ENCODE measurements around the gene CPA3. TPM values are rescaled to one million over a fixed set of nuclear protein-coding genes. Genes with fewer than 3 reads are reported as not detected.

The CPA3 gene
- polyA plus RNA-seq, 6 donors from 2014 or later: 0.28 to 0.31 TPM; not detected in 4

GRCh38 chr3:148940983-148941382, 75.9 kb downstream of the CPA3 start:
- ATAC-seq (ENCODE audit: low read depth in 2 of 2): no peak
- Mint-ChIP-seq H3K4me1 (no peaks in the 10 kb centered on the region), H3K4me3 (no peak overlapping the region), H3K27ac (no peak overlapping the region), H3K27me3 (peaks cover 24 to 43% (median 38%) of the 10 kb centered on the region in 3 donors), H3K36me3 (no peaks in the 10 kb centered on the region), H3K9me3 (no peaks in the 10 kb centered on the region)
- DNase-seq: no peak

- no peak overlapping the region for H3K4me3 Mint-ChIP-seq
- DNase-seq (peak; percentile 15), ATAC-seq (ENCODE audit: low read depth in 2 of 2) (peak; percentile 61 to 72)
- H3K4me1 Mint-ChIP-seq: no peaks in the 10 kb centered on the region
- peak overlapping the region in 1 of 6 donors; percentile 13 for H3K27ac Mint-ChIP-seq
- H3K9me3 Mint-ChIP-seq: no peaks in the 10 kb centered on the region
- no peaks in the 10 kb centered on the region for H3K36me3 Mint-ChIP-seq
- H3K27me3 Mint-ChIP-seq: peaks cover 7 to 23% (median 22%) of the 10 kb centered on the region in 3 donors
Observed at GRCh38 chr3:148943506-148944205, 78.6 kb downstream of the CPA3 start.

- Mint-ChIP-seq H3K36me3 (no peaks in the 10 kb centered on the region), H3K4me3 (no peak overlapping the region), H3K4me1 (no peaks in the 10 kb centered on the region), H3K27ac (no peak overlapping the region), H3K27me3 (peaks cover 3 to 19% (median 10%) of the 10 kb centered on the region in 3 donors), H3K9me3 (no peaks in the 10 kb centered on the region)
- no peak for ATAC-seq (ENCODE audit: low read depth in 2 of 2)
- DNase-seq: no peak
Observed at GRCh38 chr3:148945116-148945515, 80.0 kb downstream of the CPA3 start.

Other genes with a start within 250 kb of the CPA3 start
- not detected for gene AGTR1, start 167.4 kb upstream of the CPA3 start, polyA plus RNA-seq (ENCODE audit: low read depth in 6 of 6)
- gene CPB1, start 37.5 kb upstream of the CPA3 start, polyA plus RNA-seq (ENCODE audit: low read depth in 6 of 6): not detected
- 10 to 100 TPM in 5 of 6 donors, 1 to 10 TPM in 1; 8.3 to 23.0 (median 20.2) TPM for gene GYG1, start 126.2 kb downstream of the CPA3 start, polyA plus RNA-seq (ENCODE audit: low read depth in 6 of 6)
- gene HLTF, start 221.2 kb downstream of the CPA3 start, polyA plus RNA-seq (ENCODE audit: low read depth in 6 of 6): 10 to 100 TPM; 13.6 to 26.1 (median 21.6) TPM

Data from naive B cell (primary cell).